HG02885 (cell line): ENCODE results near the gene TIMM17B.
"Not testable (repeated sequence)": the region's sequence is repeated elsewhere in the genome, so short reads cannot be mapped to it uniquely, and the experiment has no call there.

ENCODE experiments used
- ATAC-seq: cut with Tn5 transposase; IDR thresholded peaks from one replicate; pipeline ENCODE4 v1.9.1; 2021; ENCODE audit warnings: mild to moderate bottlenecking; ENCODE audit not compliant: unreplicated experiment, poor library complexity

Gene TIMM17B

DNA sequence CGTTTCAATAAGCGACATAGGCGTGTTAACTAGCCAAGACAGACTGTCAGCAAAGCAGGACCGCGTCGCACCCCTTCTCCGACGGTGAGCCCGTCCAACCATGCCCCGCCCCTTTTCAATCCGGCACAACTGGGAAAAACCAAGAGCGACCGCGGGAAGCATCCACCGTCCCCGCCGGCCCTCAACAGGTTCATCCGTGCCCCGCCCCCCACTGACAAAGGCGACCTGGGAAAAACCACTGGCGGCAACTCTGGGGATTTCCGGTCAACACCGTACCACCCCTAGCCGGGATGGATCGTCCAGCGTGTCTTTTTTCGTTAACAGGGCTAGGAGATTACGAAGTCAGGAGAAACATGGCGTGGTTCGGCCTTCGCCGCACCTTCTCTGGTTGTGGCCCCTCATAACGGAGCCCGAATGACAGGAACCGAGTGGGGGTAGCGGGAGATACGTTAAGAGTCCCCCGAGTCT is 377 bp downstream of the TIMM17B start:
- ATAC-seq = peak; percentile 8

DNA sequence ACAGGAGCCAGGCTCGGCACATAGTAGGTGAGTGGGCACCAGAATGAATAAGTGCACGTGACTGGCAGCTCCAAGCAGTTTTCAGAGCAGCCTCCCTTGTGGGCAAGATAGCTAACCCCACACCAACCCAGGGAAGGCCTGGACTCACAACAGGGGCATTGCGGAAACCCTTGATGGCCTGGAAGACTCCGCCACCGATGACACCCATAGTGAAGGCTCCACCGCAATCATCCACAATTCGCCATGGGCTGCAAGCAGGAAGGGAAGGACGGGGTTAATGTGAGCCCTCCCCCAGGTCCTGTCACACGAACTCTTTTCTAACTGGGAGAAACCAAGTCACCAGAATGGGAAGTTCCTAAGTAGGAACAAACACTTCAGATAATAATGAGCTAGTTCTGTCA is 957 bp downstream of the TIMM17B start:
- no peak for ATAC-seq

DNA sequence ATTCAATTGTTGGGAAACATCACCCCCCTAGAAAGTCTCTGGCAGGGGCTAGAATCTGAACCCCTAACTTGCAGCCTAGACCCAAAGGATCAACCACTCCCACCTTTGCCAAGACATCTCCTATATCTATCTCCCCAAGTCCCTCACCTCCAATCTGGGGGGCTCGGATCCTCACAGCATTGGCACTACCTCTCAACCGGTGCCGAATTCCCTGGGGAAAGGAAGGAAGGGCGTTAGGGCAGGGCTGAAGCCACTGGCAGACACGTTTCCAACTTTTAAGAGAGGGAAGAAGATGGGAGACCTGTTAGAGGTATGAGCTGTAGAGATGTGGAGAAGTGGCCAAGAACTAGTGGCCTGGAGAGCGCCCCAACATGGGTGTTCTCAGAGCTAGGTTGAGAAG is 2.7 kb downstream of the TIMM17B start:
- ATAC-seq = no peak

DNA sequence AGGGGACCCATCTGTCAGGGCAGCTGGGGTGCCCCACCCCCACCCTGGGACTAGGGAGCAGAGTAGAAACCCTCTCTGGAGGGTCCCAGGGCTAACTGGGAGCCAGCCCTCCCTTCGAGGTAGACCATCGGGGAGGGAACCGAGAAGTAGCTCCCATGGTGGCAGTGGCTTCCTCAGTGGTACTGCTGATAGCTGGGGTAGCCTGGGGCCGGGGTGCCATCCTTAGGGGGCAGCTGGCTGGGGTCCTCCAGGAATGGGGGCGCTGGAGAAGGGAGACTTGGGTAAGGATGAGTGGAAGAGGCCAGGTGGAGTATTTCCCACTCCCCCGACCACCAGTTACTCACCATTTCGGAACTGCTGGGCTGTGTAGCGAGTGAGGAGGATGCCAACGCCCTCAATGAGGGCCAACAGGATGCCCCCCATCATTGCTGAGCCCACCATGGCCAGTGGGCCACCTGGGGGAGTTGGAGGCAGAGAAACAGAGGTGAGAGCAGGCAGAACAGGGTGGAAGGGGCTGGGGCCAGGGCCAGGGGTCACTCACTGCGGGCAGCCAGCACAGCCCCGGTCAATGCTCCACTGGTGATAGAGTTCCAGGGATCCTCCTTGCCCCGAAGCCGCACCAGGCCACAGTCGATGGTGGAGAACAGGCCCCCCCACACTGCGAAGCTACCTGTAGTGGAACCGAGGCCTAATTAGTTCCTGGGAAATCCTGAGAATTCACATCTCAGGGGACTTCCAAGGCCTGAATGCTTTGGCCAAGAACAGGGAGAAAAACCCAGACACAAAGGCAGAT is 3.8 kb downstream of the TIMM17B start:
- ATAC-seq = no peak

DNA sequence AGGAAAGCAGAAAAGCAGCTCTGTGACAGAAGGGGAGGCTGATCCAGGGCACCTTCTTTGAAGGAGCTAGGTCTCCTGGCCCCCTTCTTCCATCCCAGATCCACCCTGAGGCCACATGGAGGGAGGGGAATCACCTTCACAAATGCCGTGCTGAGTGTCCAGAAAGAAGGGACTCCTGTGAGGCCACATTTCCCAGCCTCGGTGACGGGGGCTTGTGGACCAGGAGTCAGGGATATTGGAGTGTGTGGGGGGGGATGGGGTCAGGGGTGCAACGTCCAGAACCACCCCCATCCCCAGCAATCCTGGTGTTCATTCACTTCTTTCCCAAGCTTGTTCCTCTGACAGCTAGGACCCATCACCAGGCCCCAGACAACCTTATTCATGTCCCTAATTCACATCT is 4.7 kb downstream of the TIMM17B start:
- ATAC-seq = no peak

DNA sequence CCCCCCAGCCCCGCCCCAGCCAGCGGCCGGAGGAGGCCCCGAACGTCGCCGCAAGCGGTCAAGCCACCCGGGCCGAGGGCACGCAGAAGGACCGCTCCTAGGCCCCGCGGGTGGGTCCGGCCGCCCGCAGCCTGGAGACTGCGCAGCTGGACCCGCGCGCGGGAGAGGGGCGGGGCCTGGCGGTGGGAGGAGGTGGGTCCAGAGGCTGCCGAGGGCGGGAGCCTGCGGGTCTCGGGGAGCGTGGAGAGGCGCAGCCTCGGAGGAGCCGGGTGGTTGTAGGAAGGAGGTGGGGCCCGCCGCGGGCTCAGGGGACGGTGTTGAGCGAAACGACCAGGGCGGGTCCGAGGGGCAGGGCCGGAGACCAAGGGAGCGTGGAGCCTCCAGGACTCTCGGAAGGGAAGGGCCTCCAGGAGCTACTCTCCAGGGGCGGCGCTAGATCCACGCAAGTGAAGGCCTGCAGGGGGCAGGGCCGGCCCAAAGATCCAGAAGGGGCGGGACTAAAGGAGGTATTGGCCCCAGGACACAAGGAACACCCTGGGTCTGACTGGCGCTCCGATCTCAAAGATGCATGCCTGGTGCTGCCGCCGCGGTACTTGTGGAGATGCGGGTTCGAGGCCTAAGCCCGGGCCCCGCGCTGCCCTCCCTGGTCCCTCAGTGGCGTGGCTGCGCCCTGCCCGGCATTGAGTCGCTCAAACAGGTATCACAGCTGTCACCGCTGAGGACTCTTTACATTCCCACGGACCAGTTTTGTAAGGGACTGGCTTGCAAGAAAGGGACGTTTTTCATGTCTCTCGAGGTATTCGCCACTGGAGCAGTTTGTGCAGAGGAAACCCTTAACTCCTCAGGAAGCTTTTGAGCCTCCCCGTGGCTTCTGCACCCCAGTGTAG is 5.9 kb downstream of the TIMM17B start:
- peak; percentile 76 for ATAC-seq

DNA sequence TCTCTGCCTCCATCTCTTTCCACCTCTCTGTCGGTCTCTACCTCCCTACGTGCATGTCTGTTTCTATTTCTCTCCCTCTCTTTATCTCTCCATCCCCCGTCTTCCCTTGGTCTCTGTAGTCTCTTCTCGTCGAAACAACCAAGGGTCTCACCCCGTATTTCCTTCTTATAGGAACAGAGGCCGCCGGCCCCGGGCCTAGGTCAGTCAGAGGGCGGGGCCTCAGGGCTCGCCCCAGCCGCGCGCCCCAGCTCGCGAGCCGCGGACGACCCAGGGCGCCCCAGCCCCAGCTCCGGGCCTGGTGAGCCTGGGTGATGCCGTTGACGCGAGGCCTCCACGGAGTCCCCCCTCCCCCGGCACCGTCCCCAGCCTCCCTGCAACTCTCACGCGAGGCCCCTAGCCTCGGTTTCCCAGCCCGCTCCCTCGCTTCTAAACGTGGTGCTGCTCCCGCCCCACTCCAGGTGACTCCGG is 6.6 kb downstream of the TIMM17B start:
- ATAC-seq = peak; percentile 57

DNA sequence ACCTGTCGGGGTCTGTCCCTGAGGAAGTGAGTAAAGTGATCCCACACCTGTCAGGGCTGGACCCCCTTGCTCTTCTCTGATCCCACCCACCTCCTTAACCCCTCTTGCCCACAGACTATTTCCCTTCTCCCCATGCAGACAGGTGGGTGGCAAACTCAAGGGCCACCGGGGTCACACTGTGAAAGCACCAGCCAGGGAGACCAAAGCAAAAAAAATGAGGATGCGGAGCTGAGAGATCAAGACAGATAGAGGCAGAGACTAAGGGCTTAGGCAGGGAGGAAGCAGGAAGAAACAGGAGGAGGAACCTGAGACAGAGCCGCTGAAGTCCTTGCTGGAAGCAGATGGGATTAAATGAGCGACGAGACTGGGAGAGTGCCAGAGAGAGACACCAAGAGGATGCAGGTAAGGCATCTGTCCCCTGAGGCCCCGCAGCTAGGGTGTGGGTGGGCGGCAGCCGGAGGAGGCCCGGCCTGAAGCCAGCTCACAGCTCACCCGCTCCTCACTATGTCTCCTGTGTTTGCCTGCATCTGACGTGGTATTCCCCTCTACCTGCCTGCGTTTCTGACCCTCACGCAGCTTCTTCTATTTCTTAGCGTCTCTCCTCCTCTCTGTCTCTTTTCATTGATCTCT is 7.2 kb downstream of the TIMM17B start:
- ATAC-seq = peak; percentile 15

DNA sequence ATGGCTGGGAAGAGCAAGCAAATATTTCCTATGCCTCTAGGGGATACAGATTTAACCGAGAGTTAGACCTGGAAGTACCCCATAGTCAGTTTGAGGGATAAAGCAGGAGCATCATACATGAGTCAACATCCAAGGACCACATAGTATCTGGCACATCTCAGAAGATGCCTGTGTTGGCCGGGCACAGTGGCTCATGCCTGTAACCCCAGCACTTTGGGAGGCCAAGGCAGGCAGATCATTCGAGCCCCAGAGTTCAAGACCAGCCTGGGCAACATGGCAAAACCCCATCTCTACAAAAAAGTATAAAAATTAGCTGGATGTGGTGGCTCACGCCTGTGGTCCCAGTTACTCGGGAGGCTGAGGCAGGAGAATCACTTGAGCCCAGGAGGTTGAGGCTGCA is 11.0 kb downstream of the TIMM17B start:
- ATAC-seq = not testable (repeated sequence)

DNA sequence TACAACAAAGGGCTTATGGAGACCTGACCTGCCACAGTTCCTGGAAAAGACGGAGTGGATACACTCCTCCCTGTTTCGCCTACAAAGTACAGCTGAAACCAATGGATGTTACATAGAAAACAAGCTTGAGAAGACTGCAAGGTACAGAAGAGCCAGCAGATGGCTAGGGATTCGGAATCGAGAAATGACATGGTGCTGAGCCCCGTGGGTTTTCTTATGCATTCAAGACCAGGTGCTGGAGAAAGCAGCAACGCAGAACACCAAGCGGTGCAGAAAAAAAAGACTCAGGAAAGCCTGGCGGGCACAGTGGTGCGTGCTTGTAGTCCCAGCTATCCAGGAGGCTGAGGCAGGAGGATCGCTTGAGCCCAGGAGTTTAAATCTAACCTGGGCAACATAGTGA is 13.8 kb downstream of the TIMM17B start:
- no peak for ATAC-seq

DNA sequence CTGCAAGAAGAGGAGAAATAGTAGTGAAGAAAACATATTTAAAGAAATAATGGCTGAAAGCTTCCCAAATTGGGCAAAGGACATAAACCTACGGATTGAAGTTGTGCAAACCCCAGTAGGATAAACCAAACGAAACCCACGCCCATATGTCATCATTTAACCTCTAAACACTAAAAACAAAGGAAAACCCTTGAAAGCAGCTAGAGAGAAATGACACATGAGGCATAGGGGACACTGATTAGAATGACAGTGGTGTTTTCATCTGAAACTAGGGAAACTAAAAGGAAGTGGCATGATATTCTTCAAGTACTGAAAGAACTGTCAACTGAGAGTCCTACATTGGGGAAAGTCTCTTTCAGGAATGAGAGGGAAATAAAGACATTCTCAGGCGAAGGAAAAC is 20.6 kb downstream of the TIMM17B start:
- ATAC-seq = not testable (repeated sequence)

DNA sequence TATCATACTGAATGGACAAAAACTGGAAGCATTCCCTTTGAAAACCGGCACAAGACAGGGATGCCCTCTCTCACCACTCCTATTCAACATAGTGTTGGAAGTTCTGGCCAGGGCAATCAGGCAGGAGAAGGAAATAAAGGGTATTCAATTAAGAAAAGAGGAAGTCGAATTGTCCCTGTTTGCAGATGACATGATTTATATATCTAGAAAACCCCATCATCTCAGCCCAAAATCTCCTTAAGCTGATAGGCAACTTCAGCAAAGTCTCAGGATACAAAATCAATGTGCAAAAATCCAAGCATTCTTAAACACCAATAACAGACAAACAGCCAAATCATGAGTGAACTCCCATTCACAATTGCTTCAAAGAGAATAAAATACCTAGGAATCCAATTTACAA is 25.6 kb downstream of the TIMM17B start:
- not testable (repeated sequence) for ATAC-seq

DNA sequence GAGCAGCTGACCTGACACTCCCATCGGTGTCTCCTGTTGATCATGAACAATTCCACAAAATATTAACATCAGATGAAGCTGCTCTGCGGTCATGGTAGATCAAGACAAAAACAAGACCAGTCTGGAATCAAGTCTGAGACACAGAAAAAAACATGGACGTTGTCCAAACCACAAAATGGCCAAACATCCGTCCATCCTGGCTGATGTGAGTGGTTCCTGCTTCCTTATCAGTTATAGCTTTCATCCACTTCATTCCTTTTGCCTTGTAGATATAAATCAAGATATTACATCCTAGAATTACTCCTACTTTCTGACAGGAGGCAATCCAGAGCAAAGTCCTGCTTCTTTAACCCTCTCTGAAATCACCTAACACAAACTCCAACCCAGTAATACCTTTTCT is 33.4 kb downstream of the TIMM17B start:
- ATAC-seq = no peak

DNA sequence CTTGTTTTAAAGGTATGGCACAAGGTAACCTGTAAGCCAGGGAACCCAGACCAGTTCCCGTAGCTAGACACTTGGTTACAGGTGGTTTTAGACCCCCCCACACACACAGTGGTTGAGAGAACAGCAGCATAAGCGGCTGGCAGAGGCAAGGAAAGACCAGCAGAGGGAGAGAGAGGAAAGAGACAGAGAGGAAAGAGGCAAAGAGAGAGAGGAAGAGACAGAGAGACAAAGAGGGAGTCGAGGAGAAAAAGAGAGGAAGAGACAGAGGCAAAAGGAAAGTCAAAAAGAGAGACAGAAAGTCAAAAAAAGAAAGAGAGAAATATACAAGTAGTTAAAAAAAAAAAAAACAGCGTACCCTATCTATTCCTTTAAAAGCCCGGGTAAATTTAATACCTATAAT is 42.7 kb downstream of the TIMM17B start:
- ATAC-seq = no peak

DNA sequence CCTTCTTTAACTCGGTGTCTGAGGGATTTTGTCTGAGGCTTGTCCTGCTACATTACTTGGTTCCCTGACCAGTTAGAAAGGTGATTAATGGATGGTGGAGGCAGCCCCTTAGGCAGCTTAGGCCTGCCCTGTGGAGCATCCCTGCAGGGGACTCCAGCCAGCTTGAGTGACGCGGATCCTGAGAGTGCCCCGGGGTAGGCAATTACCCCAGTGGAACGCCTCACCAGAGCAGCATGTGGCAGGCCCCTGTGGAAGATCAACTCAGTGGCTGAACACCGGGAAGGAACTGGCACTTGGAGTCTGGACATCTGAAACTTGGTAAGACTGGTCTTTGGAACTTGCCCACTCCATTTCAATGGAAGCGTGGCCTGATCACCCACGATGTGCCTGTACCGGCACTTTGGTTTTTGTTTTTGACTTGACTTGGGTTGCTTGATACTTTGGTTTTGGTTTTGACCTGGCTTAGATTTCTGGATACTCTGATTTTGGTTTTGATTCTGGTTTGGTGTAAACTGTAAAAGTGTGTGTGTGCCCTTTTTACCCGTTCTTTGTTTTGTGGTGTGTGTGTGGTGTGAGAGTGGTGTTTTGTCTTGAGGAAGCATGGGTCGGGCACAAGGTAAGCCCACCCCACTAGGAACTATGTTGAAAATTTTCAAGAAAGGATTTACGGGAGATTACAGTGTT is 43.3 kb downstream of the TIMM17B start:
- not testable (repeated sequence) for ATAC-seq

DNA sequence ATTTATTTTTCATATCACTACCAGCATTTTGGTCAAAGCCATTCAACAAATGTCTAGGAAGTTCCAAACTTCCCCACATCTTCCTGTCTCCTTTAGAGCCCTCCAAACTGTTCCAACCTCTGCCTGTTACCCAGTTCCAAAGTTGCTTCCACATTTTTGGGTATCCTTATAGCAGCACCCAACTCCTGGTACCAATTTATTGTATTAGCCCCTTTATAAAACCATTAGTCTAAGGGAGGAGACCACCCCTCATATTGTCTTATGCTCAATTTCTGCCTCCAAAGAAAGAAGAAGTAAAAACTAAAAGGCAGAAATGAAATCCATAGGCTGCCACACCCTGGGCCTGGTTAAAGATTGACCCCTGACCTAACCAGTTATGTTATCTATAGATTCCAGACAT is 44.1 kb downstream of the TIMM17B start:
- not testable (repeated sequence) for ATAC-seq

DNA sequence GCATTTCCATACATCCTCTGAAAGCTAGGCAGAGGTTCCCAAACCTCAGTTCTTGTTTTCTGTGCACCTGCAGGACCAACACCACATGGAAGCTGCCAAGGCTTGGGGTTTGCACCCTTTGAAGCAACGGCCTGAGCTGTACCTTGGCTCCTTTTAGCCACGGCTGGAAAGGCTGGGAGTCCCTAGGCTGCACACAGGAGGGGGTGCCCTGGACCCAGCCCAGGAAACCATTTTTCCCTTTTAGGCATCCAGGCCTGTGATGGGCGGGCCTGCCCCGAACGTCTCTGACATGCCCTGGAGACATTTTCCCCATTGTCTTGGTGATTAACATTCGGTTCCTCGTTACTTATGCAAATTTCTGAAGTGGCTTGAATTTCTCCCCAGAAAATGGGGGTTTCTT is 44.7 kb downstream of the TIMM17B start:
- no peak for ATAC-seq

DNA sequence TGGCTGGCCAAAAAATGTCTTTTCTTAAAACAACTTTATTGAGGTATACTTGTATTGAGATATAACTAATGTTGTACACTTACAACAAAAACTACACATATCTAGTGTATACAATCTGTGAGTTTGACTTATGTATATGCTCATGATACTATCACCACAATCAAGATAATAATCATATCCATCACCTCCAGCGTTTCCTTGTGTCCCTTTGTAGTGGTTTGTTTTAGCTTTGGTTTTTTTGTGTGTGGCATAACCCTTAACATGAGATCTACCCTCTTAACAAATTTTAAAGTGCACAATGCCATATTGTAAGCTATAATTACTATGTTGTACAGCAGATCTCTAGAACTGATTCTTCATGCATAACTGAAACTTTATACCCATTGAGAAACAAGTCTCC is 48.7 kb downstream of the TIMM17B start:
- no peak for ATAC-seq
